LNCaP clone FGC (cell line): Measurements from ENCODE around the gene ITPKA.

ENCODE experiments used
- DNase-seq: peaks from one replicate; pipeline ENCODE4 v3.0.0-alpha.2; 2011; ENCODE audit warnings: low read depth
- H3K4me3 ChIP-seq: 2 replicates; pipeline ENCODE4 v1.5.1; 2011; ENCODE audit warnings: mild to moderate bottlenecking, low read depth, low read length, control low read depth
- CTCF ChIP-seq: IDR thresholded peaks from 2 replicates; pipeline ENCODE4 v1.5.1; 2012; ENCODE audit warnings: mild to moderate bottlenecking; ENCODE audit not compliant: control insufficient read depth, insufficient read depth; ENCODE audit errors: extremely low read depth

ITPKA gene

GRCh38 chr15:41490355-41490754, 3.3 kb upstream of the ITPKA start:
- no peak for DNase-seq
- no peak overlapping the region for H3K4me3 ChIP-seq
- TF ChIP-seq CTCF = no peak

GRCh38 chr15:41491889-41492288, 1.8 kb upstream of the ITPKA start:
- H3K4me3 ChIP-seq = no peak overlapping the region
- no peak for DNase-seq
- no peak for TF ChIP-seq CTCF

GRCh38 chr15:41492597-41493204, 973 bp upstream of the ITPKA start:
- H3K4me3 ChIP-seq = no peak overlapping the region
- no peak for TF ChIP-seq CTCF
- no peak for DNase-seq

- H3K4me3 ChIP-seq = peak overlapping the region; percentile 26; the same call in 1 of the 2 replicates
- TF ChIP-seq CTCF = no peak
- no peak for DNase-seq
These were observed 172 bp downstream of the ITPKA start for GRCh38 chr15:41493902-41494189.

- no peak for DNase-seq
- TF ChIP-seq CTCF = no peak
- H3K4me3 ChIP-seq = peak overlapping the region; percentile 26; the same call in 1 of the 2 replicates
These were observed 682 bp downstream of the ITPKA start for GRCh38 chr15:41494190-41494921.

- no peak for TF ChIP-seq CTCF
- no peak overlapping the region for H3K4me3 ChIP-seq
- DNase-seq = no peak
These were observed 1.5 kb downstream of the ITPKA start for GRCh38 chr15:41494922-41495735.
